SK-N-SH (cell line): Measurements from ENCODE around the gene TTC39C. TPM values are rescaled to one million over a fixed set of nuclear protein-coding genes. Genes with fewer than 3 reads are reported as not detected.

ENCODE experiments used
- CTCF ChIA-PET: fragments of 300-600, 350-600 bp; formaldehyde crosslinking; extraction: SDS; loops from one replicate; lab custom pipeline; 2021; lab: Yijun Ruan, JAX
- POLR2A ChIA-PET: fragments of 350-600 bp; sonication (Branson Sonifier 250); formaldehyde crosslinking; extraction: SDS; loops from one replicate; lab custom pipeline; 2020; ENCODE audit warnings: antibody characterized with exemption, inconsistent platforms; lab: Yijun Ruan, JAX
- DNase-seq: peaks from one replicate; pipeline ENCODE4 v3.0.0; 2012
- H2AFZ ChIP-seq: fragments of 200-600 bp; sonication (generic); 2 replicates; pipeline ENCODE4 v1.8.1; 2016; ENCODE audit warnings: antibody characterized with exemption, mild to moderate bottlenecking, low read depth
- H3F3A ChIP-seq: fragments of 200-600 bp; sonication (generic); replicated peaks from 2 replicates; pipeline ENCODE3; 2016; ENCODE audit warnings: antibody characterized with exemption, mild to moderate bottlenecking; ENCODE audit not compliant: insufficient read depth
- H3K27ac ChIP-seq, 2 experiments: fragments of 200-500 bp in 1 of 2; fragments of 200-600 bp in 1 of 2; sonication (Bioruptor generic) in 1 of 2; sonication (generic), shearing (Covaris generic) in 1 of 2; 2 replicates each; pipeline versions ENCODE4 v1.5.1 to v1.6.1; 2014 to 2016; ENCODE audit warnings: low read depth in 2 of 2, inconsistent platforms in 1 of 2, low read length in 1 of 2, mild to moderate bottlenecking in 1 of 2, mixed read lengths in 1 of 2
- H3K27me3 ChIP-seq: fragments of 200-600 bp; sonication (generic), shearing (Covaris generic); 2 replicates; pipeline ENCODE4 v1.6.1; 2016; ENCODE audit warnings: mixed run types; ENCODE audit not compliant: insufficient read depth
- H3K36me3 ChIP-seq, 2 experiments: fragments of 200-500 bp in 1 of 2; fragments of 200-600 bp in 1 of 2; sonication (Bioruptor generic) in 1 of 2; sonication (generic) in 1 of 2; replicated peaks in 1 of 2; 2 replicates each; pipeline versions ENCODE3 to v1.5.1; 2014 to 2016; ENCODE audit warnings: low read length in 1 of 2, mild to moderate bottlenecking in 1 of 2; ENCODE audit not compliant: insufficient read depth in 2 of 2, control insufficient read depth in 1 of 2
- H3K4me1 ChIP-seq, 2 experiments: fragments of 200-500 bp in 1 of 2; fragments of 200-600 bp in 1 of 2; sonication (Bioruptor generic) in 1 of 2; sonication (generic), shearing (Covaris generic) in 1 of 2; 2 replicates each; pipeline versions ENCODE4 v1.5.1 to v1.6.1; 2014 to 2016; ENCODE audit warnings: low read depth in 1 of 2, low read length in 1 of 2, mixed run types in 1 of 2; ENCODE audit not compliant: insufficient read depth in 2 of 2, control insufficient read depth in 1 of 2
- H3K4me2 ChIP-seq: fragments of 200-600 bp; sonication (generic), shearing (Covaris generic); 2 replicates; pipeline ENCODE4 v1.6.1; 2017; ENCODE audit warnings: mixed run types
- H3K4me3 ChIP-seq, 2 experiments: fragments of 200-500 bp in 1 of 2; fragments of 200-600 bp in 1 of 2; sonication (Bioruptor generic) in 1 of 2; sonication (generic), shearing (Covaris generic) in 1 of 2; 2 replicates each; pipeline versions ENCODE4 v1.5.1 to v1.8.1; 2014 to 2016; ENCODE audit warnings: low read depth in 2 of 2, inconsistent platforms in 1 of 2, low read length in 1 of 2, mild to moderate bottlenecking in 1 of 2, mixed read lengths in 1 of 2, moderate library complexity in 1 of 2
- H3K79me2 ChIP-seq: fragments of 200-600 bp; sonication (generic); 2 replicates; pipeline ENCODE4 v1.8.1; 2017; ENCODE audit warnings: mild to moderate bottlenecking; ENCODE audit not compliant: insufficient read depth
- H3K9ac ChIP-seq: fragments of 200-600 bp; sonication (generic); 2 replicates; pipeline ENCODE4 v1.6.1; 2017; ENCODE audit warnings: mixed run types
- H3K9me2 ChIP-seq: fragments of 200-600 bp; sonication (generic); 2 replicates; pipeline ENCODE4 v1.6.1; 2017; ENCODE audit warnings: mixed run types
- H3K9me3 ChIP-seq: fragments of 200-600 bp; sonication (generic); 2 replicates; pipeline ENCODE4 v1.6.1; 2017; ENCODE audit warnings: mixed run types, mild to moderate bottlenecking, moderate library complexity
- H4K20me1 ChIP-seq: fragments of 200-600 bp; sonication (generic); 2 replicates; pipeline ENCODE4 v1.6.1; 2017; ENCODE audit warnings: mild to moderate bottlenecking, mixed run types; ENCODE audit not compliant: insufficient read depth
- CTCF ChIP-seq: fragments of 200-600 bp; sonication (generic); IDR thresholded peaks from 2 replicates; pipeline ENCODE4 v1.6.1; 2017; ENCODE audit warnings: antibody characterized with exemption, mild to moderate bottlenecking, moderate library complexity
- ELF1 ChIP-seq: IDR thresholded peaks from 2 replicates; pipeline ENCODE4 v1.4.0; 2012
- EZH2phosphoT487 ChIP-seq: fragments of 200-600 bp; sonication (generic); IDR thresholded peaks from 2 replicates; pipeline ENCODE4 v1.6.1; 2017; ENCODE audit warnings: low read depth, mixed run types, mild to moderate bottlenecking, antibody characterized with exemption, moderate library complexity, borderline replicate concordance
- FOSL2 ChIP-seq: IDR thresholded peaks from 2 replicates; pipeline ENCODE4 v1.4.0; 2012; ENCODE audit warnings: low read depth, mild to moderate bottlenecking, moderate library complexity, borderline replicate concordance
- GABPA ChIP-seq: IDR thresholded peaks from 2 replicates; pipeline ENCODE4 v1.4.0; 2012; ENCODE audit warnings: low read depth, mild to moderate bottlenecking
- IRF3 ChIP-seq: fragments of 150-350 bp; IDR thresholded peaks from 2 replicates; pipeline ENCODE4 v1.6.1; 2016; ENCODE audit warnings: mild to moderate bottlenecking, low read depth, low read length
- JUND ChIP-seq: IDR thresholded peaks from 2 replicates; pipeline ENCODE4 v1.4.0; 2012
- MEF2A ChIP-seq: IDR thresholded peaks from 2 replicates; pipeline ENCODE4 v1.4.0; 2012; ENCODE audit warnings: low read depth, borderline replicate concordance
- POLR2AphosphoS5 ChIP-seq: IDR thresholded peaks from 2 replicates; pipeline ENCODE4 v1.6.1; 2012; ENCODE audit warnings: low read depth, low read length
- RXRA ChIP-seq: IDR thresholded peaks from 2 replicates; pipeline ENCODE4 v1.4.0; 2012; ENCODE audit warnings: low read depth, mild to moderate bottlenecking, borderline replicate concordance
- SMC3 ChIP-seq: IDR thresholded peaks from 2 replicates; pipeline ENCODE4 v1.6.1; 2012; ENCODE audit warnings: low read depth, low read length, improper control_type of control experiment
- TAF1 ChIP-seq: IDR thresholded peaks from 2 replicates; pipeline ENCODE4 v1.6.1; 2012; ENCODE audit warnings: low read depth, mild to moderate bottlenecking, low read length, moderate library complexity, borderline replicate concordance
- TCF12 ChIP-seq: IDR thresholded peaks from 2 replicates; pipeline ENCODE4 v1.4.0; 2012
- WGBS: methylation state at CpG from one replicate; pipeline ENCODE4 v1.1.6; 2017; ENCODE audit warnings: low lambda C conversion rate; 5-methylcytosine and 5-hydroxymethylcytosine counted together
- polyA plus RNA-seq, 3 experiments: library from polyadenylated mRNA; depleted of rRNA; stranded (reverse); fragments of >200 nt; gene quantifications; 2 replicates each; pipeline ENCODE4 v1.2.3, GENCODE V29; 2012
- TF ChIP-seq, protein P1 (sequence below): fragments of 150-350 bp; IDR thresholded peaks from 2 replicates; pipeline ENCODE4 v1.6.1; 2017; ENCODE audit warnings: antibody characterized with exemption, low read length, low read depth, borderline replicate concordance
- TF ChIP-seq, protein P2 (sequence below): IDR thresholded peaks from 2 replicates; pipeline ENCODE4 v1.4.0; 2012; ENCODE audit warnings: low read depth, borderline replicate concordance

Gene TTC39C
- polyA plus RNA-seq, 1 of the 3 experiments (the other 2 are of a cell fraction), result 8.6 TPM

DNA sequence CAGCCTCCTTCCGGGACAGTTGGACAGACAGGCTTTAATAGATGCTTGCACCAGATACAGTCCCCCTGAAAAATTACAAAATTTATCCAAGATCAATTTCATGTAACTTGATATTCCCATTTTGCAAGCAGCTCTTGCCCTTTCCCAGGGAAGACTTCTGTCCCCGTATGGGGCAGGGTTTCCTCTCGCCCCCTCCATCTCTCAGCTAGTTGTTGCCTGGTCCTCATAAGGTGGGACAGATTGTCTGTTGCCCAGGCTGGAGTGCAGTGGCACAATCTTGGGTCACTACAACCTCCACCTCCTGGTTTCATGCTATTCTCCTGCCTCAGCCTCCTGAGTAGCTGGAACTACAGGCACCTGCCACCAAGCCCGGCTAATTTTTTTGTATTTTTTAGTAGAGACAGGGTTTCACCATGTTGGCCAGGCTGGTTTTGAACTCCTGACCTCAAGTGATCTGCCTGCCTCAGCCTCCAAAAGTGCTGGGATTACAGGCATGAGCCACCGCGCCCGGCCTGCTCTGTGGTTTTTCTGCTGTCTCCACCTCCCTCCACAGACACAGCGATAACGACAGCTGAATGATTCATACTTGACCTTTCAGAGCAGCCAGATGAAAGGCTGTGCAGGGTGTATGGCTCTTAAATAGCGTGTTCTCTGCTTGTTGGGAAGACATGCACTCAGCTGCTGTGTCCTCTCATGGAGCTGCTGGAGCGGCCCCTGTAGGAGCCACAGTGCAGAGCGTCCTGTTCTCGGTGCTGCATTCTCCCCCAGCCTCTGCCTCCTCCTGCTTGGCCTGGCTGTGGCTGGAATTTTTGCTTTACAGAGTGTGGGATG, 61.4 kb downstream of the TTC39C start (continued):
- TF ChIP-seq CTCF, result peak; percentile 66
- TF ChIP-seq JUND, result peak; percentile 92
- TF ChIP-seq, all 33 proteins: peak for 21

GRCh38 chr18:24076950-24077349, 62.4 kb downstream of the TTC39C start:
- Histone ChIP-seq H3K9me2 (no peaks in the 10 kb centered on the region), H3F3A (peaks cover 10% of the 10 kb centered on the region), H3K4me2 (no peak overlapping the region), H3K9me3 (no peaks in the 10 kb centered on the region), H4K20me1 (peaks cover 4% of the 10 kb centered on the region; the same call in 1 of the 2 replicates), H3K79me2 (no peaks in the 10 kb centered on the region), H3K36me3 (peaks cover 12 to 17% of the 10 kb centered on the region in 2 experiments), H3K4me1 (peaks cover 6 to 8% of the 10 kb centered on the region in 2 experiments; a peak in 1 of 4 replicates), H2AFZ (no peak overlapping the region), H3K4me3 (no peak overlapping the region), H3K27me3 (no peaks in the 10 kb centered on the region), H3K9ac (no peak overlapping the region), H3K27ac (peak overlapping the region; percentile 8 to 74; a peak in 2 of 4 replicates)
- 96% methylated on average over 10 of the region's 10 CpGs for WGBS
- no peak for DNase-seq
- POLR2A ChIA-PET, result no interaction called here
- no peak for TF ChIP-seq ELF1
- TF ChIP-seq, protein P1, sequence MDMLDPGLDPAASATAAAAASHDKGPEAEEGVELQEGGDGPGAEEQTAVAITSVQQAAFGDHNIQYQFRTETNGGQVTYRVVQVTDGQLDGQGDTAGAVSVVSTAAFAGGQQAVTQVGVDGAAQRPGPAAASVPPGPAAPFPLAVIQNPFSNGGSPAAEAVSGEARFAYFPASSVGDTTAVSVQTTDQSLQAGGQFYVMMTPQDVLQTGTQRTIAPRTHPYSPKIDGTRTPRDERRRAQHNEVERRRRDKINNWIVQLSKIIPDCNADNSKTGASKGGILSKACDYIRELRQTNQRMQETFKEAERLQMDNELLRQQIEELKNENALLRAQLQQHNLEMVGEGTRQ, result no peak
- no peak for TF ChIP-seq EZH2phosphoT487
- no peak for TF ChIP-seq CTCF
- TF ChIP-seq TCF12, result no peak
- CTCF ChIA-PET, result no interaction called here

DNA sequence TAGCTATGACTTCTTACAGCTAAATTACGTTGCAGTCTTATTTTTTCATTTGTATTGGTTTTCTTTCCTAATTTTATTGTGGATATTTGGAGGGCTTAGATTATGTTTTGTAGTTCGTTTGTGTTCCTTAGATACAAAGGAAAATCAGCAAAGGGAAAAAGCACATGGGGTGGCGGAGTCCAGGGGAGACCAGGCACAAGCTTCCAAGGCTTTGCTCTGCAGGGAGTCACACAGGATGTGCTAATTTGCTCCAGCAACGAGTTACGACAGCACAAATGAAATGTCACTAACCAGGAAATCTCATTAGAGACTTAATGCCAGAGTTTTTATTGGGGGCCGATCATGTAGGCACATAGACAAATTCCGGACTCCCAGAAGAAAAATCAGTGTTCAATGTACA, 63.8 kb downstream of the TTC39C start:
- 81% methylated on average over 7 of the region's 7 CpGs for WGBS
- no peaks in the 10 kb centered on the region for H3K9me2 ChIP-seq
- no peak for TF ChIP-seq POLR2AphosphoS5
- no peak for TF ChIP-seq GABPA
- no peak for TF ChIP-seq FOSL2
- no peak for TF ChIP-seq MEF2A
- no peak for TF ChIP-seq IRF3
- no peak for TF ChIP-seq SMC3
- TF ChIP-seq JUND, result no peak
- TF ChIP-seq TAF1, result no peak
- no peak for TF ChIP-seq TCF12
- TF ChIP-seq, protein P2, sequence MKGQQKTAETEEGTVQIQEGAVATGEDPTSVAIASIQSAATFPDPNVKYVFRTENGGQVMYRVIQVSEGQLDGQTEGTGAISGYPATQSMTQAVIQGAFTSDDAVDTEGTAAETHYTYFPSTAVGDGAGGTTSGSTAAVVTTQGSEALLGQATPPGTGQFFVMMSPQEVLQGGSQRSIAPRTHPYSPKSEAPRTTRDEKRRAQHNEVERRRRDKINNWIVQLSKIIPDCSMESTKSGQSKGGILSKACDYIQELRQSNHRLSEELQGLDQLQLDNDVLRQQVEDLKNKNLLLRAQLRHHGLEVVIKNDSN, result no peak
- no peak for TF ChIP-seq RXRA
- TF ChIP-seq, protein P1, result no peak

More for the DNA sequence above, 63.8 kb downstream of the TTC39C start:
- H3K4me3 ChIP-seq, result no peak overlapping the region
- peaks cover 12 to 18% of the 10 kb centered on the region in 2 experiments for H3K36me3 ChIP-seq
- no peak overlapping the region for H3K4me2 ChIP-seq
- ChIA-PET CTCF (interaction anchor here (1.0 to 1.1 kb wide), 2 partner anchors 23 to 62 kb away, joined by 3 read pairs; no protein-coding TSS in a partner anchor), POLR2A (interaction anchor here (0.5 kb wide), 1 partner anchor 23 kb away, joined by 5 read pairs; no protein-coding TSS in a partner anchor)
- no peaks in the 10 kb centered on the region for H3K79me2 ChIP-seq
- peaks cover 6 to 8% of the 10 kb centered on the region in 2 experiments; a peak in 1 of 4 replicates for H3K4me1 ChIP-seq
- peaks cover 10% of the 10 kb centered on the region for H3F3A ChIP-seq
- no peaks in the 10 kb centered on the region for H3K9me3 ChIP-seq
- no peak for DNase-seq
- peaks cover 4% of the 10 kb centered on the region; the same call in 1 of the 2 replicates for H4K20me1 ChIP-seq
- no peaks in the 10 kb centered on the region for H3K27me3 ChIP-seq
- H2AFZ ChIP-seq, result no peak overlapping the region
- no peak overlapping the region for H3K27ac ChIP-seq
- H3K9ac ChIP-seq, result no peak overlapping the region
